ENCODE results near the gene CHAD. TPM values are rescaled to one million over a fixed set of nuclear protein-coding genes. Genes with fewer than 3 reads are reported as not detected.

Gene CHAD
- total and polyA plus RNA-seq, 2 of the 13 experiments (the other 11 are each of a cell fraction or from before 2014, with no cell fraction given), result 1.4 TPM; not detected in 1

DNA sequence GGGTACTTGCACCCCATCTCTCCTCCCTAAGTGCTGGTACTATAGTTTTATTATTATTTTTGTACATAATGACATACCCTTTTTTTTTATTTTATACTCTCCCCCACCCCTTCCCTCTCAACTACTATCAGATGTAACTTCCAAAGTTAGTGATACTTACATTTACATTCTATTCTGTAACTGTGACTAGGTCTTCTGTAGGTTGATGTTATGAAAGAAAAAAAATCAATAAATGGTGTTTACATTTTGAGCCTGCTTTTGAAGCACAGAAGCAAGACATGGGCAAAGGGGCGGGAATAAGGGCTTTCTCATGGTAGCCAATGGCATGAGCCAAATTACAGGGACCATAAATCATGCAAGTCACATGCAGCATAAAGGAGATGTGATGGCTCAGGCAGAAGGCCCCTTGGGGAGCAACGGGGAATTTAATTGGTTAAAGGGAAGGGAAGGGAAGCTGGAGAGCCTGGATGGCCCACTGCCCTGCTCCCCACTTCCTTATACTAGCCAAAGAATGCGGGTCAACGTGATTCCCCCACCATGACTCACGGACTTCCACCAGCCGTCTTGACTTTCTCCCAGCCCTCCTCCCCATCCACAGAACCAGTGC, 45.0 kb downstream of the CHAD start (continued):
- TF ChIP-seq, protein P1, sequence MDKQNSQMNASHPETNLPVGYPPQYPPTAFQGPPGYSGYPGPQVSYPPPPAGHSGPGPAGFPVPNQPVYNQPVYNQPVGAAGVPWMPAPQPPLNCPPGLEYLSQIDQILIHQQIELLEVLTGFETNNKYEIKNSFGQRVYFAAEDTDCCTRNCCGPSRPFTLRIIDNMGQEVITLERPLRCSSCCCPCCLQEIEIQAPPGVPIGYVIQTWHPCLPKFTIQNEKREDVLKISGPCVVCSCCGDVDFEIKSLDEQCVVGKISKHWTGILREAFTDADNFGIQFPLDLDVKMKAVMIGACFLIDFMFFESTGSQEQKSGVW (CRISPR knock-in tag; IDR thresholded peaks at IDR 0.05; ENCODE audit: borderline replicate concordance), result no peak
- TF ChIP-seq ZFP36 (IDR thresholded peaks at IDR 0.05; ENCODE audit: borderline replicate concordance, low read depth, low read length, partially characterized antibody), result no peak
- TF ChIP-seq, protein P2, sequence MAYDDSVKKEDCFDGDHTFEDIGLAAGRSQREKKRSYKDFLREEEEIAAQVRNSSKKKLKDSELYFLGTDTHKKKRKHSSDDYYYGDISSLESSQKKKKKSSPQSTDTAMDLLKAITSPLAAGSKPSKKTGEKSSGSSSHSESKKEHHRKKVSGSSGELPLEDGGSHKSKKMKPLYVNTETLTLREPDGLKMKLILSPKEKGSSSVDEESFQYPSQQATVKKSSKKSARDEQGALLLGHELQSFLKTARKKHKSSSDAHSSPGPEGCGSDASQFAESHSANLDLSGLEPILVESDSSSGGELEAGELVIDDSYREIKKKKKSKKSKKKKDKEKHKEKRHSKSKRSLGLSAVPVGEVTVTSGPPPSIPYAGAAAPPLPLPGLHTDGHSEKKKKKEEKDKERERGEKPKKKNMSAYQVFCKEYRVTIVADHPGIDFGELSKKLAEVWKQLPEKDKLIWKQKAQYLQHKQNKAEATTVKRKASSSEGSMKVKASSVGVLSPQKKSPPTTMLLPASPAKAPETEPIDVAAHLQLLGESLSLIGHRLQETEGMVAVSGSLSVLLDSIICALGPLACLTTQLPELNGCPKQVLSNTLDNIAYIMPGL (CRISPR knock-in tag; IDR thresholded peaks at IDR 0.05; ENCODE audit: borderline replicate concordance in 1 of 2, low read depth in 1 of 2), result peak in 1 of 2 experiments; percentile 27; a peak in 1 of 4 replicates
- TF ChIP-seq, protein P3, sequence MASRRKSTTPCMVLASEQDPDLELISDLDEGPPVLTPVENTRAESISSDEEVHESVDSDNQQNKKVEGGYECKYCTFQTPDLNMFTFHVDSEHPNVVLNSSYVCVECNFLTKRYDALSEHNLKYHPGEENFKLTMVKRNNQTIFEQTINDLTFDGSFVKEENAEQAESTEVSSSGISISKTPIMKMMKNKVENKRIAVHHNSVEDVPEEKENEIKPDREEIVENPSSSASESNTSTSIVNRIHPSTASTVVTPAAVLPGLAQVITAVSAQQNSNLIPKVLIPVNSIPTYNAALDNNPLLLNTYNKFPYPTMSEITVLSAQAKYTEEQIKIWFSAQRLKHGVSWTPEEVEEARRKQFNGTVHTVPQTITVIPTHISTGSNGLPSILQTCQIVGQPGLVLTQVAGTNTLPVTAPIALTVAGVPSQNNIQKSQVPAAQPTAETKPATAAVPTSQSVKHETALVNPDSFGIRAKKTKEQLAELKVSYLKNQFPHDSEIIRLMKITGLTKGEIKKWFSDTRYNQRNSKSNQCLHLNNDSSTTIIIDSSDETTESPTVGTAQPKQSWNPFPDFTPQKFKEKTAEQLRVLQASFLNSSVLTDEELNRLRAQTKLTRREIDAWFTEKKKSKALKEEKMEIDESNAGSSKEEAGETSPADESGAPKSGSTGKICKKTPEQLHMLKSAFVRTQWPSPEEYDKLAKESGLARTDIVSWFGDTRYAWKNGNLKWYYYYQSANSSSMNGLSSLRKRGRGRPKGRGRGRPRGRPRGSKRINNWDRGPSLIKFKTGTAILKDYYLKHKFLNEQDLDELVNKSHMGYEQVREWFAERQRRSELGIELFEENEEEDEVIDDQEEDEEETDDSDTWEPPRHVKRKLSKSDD (CRISPR knock-in tag; IDR thresholded peaks at IDR 0.05; ENCODE audit: low read depth), result no peak
- TF ChIP-seq, protein P4, sequence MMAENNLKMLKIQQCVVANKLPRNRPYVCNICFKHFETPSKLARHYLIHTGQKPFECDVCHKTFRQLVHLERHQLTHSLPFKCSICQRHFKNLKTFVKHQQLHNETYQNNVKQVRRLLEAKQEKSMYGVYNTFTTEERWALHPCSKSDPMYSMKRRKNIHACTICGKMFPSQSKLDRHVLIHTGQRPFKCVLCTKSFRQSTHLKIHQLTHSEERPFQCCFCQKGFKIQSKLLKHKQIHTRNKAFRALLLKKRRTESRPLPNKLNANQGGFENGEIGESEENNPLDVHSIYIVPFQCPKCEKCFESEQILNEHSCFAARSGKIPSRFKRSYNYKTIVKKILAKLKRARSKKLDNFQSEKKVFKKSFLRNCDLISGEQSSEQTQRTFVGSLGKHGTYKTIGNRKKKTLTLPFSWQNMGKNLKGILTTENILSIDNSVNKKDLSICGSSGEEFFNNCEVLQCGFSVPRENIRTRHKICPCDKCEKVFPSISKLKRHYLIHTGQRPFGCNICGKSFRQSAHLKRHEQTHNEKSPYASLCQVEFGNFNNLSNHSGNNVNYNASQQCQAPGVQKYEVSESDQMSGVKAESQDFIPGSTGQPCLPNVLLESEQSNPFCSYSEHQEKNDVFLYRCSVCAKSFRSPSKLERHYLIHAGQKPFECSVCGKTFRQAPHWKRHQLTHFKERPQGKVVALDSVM (CRISPR knock-in tag; IDR thresholded peaks at IDR 0.05), result no peak
- TF ChIP-seq ZNF546 (CRISPR knock-in tag; conservative IDR thresholded peaks at IDR 0.05), result no peak
- TF ChIP-seq, protein P5, sequence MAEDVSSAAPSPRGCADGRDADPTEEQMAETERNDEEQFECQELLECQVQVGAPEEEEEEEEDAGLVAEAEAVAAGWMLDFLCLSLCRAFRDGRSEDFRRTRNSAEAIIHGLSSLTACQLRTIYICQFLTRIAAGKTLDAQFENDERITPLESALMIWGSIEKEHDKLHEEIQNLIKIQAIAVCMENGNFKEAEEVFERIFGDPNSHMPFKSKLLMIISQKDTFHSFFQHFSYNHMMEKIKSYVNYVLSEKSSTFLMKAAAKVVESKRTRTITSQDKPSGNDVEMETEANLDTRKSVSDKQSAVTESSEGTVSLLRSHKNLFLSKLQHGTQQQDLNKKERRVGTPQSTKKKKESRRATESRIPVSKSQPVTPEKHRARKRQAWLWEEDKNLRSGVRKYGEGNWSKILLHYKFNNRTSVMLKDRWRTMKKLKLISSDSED (CRISPR knock-in tag; IDR thresholded peaks at IDR 0.05), result no peak
- TF ChIP-seq ZNF83 (CRISPR knock-in tag; IDR thresholded peaks at IDR 0.05; ENCODE audit: borderline replicate concordance), result no peak
- no peak for TF ChIP-seq ZFP36L2 (CRISPR knock-in tag; IDR thresholded peaks at IDR 0.05)
- TF ChIP-seq, protein P6, sequence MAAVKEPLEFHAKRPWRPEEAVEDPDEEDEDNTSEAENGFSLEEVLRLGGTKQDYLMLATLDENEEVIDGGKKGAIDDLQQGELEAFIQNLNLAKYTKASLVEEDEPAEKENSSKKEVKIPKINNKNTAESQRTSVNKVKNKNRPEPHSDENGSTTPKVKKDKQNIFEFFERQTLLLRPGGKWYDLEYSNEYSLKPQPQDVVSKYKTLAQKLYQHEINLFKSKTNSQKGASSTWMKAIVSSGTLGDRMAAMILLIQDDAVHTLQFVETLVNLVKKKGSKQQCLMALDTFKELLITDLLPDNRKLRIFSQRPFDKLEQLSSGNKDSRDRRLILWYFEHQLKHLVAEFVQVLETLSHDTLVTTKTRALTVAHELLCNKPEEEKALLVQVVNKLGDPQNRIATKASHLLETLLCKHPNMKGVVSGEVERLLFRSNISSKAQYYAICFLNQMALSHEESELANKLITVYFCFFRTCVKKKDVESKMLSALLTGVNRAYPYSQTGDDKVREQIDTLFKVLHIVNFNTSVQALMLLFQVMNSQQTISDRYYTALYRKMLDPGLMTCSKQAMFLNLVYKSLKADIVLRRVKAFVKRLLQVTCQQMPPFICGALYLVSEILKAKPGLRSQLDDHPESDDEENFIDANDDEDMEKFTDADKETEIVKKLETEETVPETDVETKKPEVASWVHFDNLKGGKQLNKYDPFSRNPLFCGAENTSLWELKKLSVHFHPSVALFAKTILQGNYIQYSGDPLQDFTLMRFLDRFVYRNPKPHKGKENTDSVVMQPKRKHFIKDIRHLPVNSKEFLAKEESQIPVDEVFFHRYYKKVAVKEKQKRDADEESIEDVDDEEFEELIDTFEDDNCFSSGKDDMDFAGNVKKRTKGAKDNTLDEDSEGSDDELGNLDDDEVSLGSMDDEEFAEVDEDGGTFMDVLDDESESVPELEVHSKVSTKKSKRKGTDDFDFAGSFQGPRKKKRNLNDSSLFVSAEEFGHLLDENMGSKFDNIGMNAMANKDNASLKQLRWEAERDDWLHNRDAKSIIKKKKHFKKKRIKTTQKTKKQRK (IDR thresholded peaks at IDR 0.05; ENCODE audit: low read length), result no peak
- TF ChIP-seq, protein P7, sequence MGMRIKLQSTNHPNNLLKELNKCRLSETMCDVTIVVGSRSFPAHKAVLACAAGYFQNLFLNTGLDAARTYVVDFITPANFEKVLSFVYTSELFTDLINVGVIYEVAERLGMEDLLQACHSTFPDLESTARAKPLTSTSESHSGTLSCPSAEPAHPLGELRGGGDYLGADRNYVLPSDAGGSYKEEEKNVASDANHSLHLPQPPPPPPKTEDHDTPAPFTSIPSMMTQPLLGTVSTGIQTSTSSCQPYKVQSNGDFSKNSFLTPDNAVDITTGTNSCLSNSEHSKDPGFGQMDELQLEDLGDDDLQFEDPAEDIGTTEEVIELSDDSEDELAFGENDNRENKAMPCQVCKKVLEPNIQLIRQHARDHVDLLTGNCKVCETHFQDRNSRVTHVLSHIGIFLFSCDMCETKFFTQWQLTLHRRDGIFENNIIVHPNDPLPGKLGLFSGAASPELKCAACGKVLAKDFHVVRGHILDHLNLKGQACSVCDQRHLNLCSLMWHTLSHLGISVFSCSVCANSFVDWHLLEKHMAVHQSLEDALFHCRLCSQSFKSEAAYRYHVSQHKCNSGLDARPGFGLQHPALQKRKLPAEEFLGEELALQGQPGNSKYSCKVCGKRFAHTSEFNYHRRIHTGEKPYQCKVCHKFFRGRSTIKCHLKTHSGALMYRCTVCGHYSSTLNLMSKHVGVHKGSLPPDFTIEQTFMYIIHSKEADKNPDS (CRISPR knock-in tag; IDR thresholded peaks at IDR 0.05), result no peak
- no peak for TF ChIP-seq RBFOX2 (IDR thresholded peaks at IDR 0.05; ENCODE audit: low read depth, low read length)
- no peak for TF ChIP-seq TRIM24 (CRISPR knock-in tag; IDR thresholded peaks at IDR 0.05)
